HEK293 (cell line): ENCODE results near the gene NPY1R.

ENCODE experiments used
- CTCF ChIA-PET: fragments of 350-600 bp; formaldehyde crosslinking; extraction: SDS; loops from one replicate; lab custom pipeline; 2021; ENCODE audit warnings: antibody characterized with exemption; lab: Yijun Ruan, JAX
- POLR2A ChIA-PET: fragments of 300-600 bp; formaldehyde crosslinking; extraction: SDS; loops from one replicate; lab custom pipeline; 2020; ENCODE audit warnings: antibody characterized with exemption, inconsistent platforms; lab: Yijun Ruan, JAX
- H3K27ac ChIP-seq: fragments of 200-500 bp; sonication (Bioruptor generic); 2 replicates; pipeline ENCODE4 v1.5.1; 2014; ENCODE audit warnings: low read depth, low read length, control low read depth, inconsistent platforms; ENCODE audit errors: extremely low read depth
- H3K36me3 ChIP-seq, 2 experiments: fragments of 200-500 bp in 1 of 2; sonication (Bioruptor generic) in 1 of 2; 1 replicate in 1 of 2; 2 replicates in 1 of 2; pipeline ENCODE4 v1.5.1; 2014 to 2017; ENCODE audit warnings: inconsistent platforms in 2 of 2, low read length in 2 of 2; ENCODE audit not compliant: control insufficient read depth in 2 of 2, insufficient read depth in 1 of 2
- H3K4me1 ChIP-seq: fragments of 200-500 bp; sonication (Bioruptor generic); 2 replicates; pipeline ENCODE4 v1.5.1; 2014; ENCODE audit warnings: mild to moderate bottlenecking, low read length, inconsistent platforms; ENCODE audit not compliant: control insufficient read depth, insufficient read depth
- H3K4me3 ChIP-seq: 2 replicates; pipeline ENCODE4 v1.5.1; 2011; ENCODE audit warnings: low read depth, mild to moderate bottlenecking, control low read depth, low read length, moderate library complexity
- H3K9me3 ChIP-seq: fragments of 200-500 bp; sonication (Bioruptor generic); 2 replicates; pipeline ENCODE4 v1.5.1; 2014; ENCODE audit warnings: low read depth, low read length, inconsistent platforms; ENCODE audit not compliant: control insufficient read depth, insufficient read depth
- FEZF1 ChIP-seq: fragments of 450-650 bp; formaldehyde crosslinking; IDR thresholded peaks from 2 replicates; pipeline ENCODE4 v1.5.1; 2016; ENCODE audit warnings: missing biosample characterization, missing genetic modification characterization
- GLI4 ChIP-seq: fragments of 450-650 bp; formaldehyde crosslinking; IDR thresholded peaks from 2 replicates; pipeline ENCODE4 v1.5.1; 2016; ENCODE audit warnings: missing biosample characterization, missing genetic modification characterization
- MZF1 ChIP-seq: fragments of 450-650 bp; formaldehyde crosslinking; IDR thresholded peaks from 2 replicates; pipeline ENCODE4 v1.5.1; 2017; ENCODE audit warnings: missing biosample characterization, missing genetic modification characterization, borderline replicate concordance
- OSR2 ChIP-seq: fragments of 450-650 bp; formaldehyde crosslinking; IDR thresholded peaks from 2 replicates; pipeline ENCODE4 v1.5.1; 2016; ENCODE audit warnings: missing biosample characterization, missing genetic modification characterization
- SP7 ChIP-seq: fragments of 450-650 bp; formaldehyde crosslinking; IDR thresholded peaks from 2 replicates; pipeline ENCODE4 v1.5.1; 2016; ENCODE audit warnings: missing biosample characterization, missing genetic modification characterization
- TCF7L2 ChIP-seq: IDR thresholded peaks from 2 replicates; pipeline ENCODE4 v1.6.1; 2011; ENCODE audit warnings: low read depth, mild to moderate bottlenecking, inconsistent platforms, low read length, moderate library complexity, borderline replicate concordance
- TRIM28 ChIP-seq: IDR thresholded peaks from 2 replicates; pipeline ENCODE4 v1.6.1; 2011; ENCODE audit warnings: low read length, control low read depth, borderline replicate concordance
- ZBTB20 ChIP-seq: fragments of 450-650 bp; formaldehyde crosslinking; IDR thresholded peaks from 2 replicates; pipeline ENCODE4 v1.5.1; 2016; ENCODE audit warnings: missing biosample characterization, missing genetic modification characterization
- ZNF114 ChIP-seq: fragments of 450-650 bp; formaldehyde crosslinking; IDR thresholded peaks from 2 replicates; pipeline ENCODE4 v1.5.0; 2017; ENCODE audit warnings: missing biosample characterization, missing genetic modification characterization
- ZNF138 ChIP-seq: fragments of 450-650 bp; formaldehyde crosslinking; IDR thresholded peaks from 2 replicates; pipeline ENCODE4 v1.5.1; 2016; ENCODE audit warnings: missing biosample characterization, missing genetic modification characterization, borderline replicate concordance
- ZNF16 ChIP-seq: fragments of 450-650 bp; formaldehyde crosslinking; IDR thresholded peaks from 2 replicates; pipeline ENCODE4 v1.5.1; 2016; ENCODE audit warnings: low read depth, missing biosample characterization, missing genetic modification characterization
- ZNF175 ChIP-seq: fragments of 450-650 bp; formaldehyde crosslinking; IDR thresholded peaks from 2 replicates; pipeline ENCODE4 v1.5.1; 2016; ENCODE audit warnings: missing biosample characterization, missing genetic modification characterization
- ZNF19 ChIP-seq: fragments of 450-650 bp; formaldehyde crosslinking; IDR thresholded peaks from 2 replicates; pipeline ENCODE4; 2016; ENCODE audit warnings: missing biosample characterization, missing genetic modification characterization, low read depth
- ZNF266 ChIP-seq: fragments of 450-650 bp; formaldehyde crosslinking; IDR thresholded peaks from 2 replicates; pipeline ENCODE4 v1.5.1; 2016; ENCODE audit warnings: missing biosample characterization, missing genetic modification characterization, low read depth
- ZNF311 ChIP-seq: fragments of 450-650 bp; formaldehyde crosslinking; IDR thresholded peaks from 2 replicates; pipeline ENCODE4 v1.5.1; 2017; ENCODE audit warnings: missing biosample characterization, missing genetic modification characterization, borderline replicate concordance
- ZNF335 ChIP-seq: fragments of 450-650 bp; formaldehyde crosslinking; conservative IDR thresholded peaks from 2 replicates; pipeline ENCODE4 v1.5.1; 2016; ENCODE audit warnings: missing biosample characterization, missing genetic modification characterization
- ZNF341 ChIP-seq: fragments of 450-650 bp; formaldehyde crosslinking; IDR thresholded peaks from 2 replicates; pipeline ENCODE4; 2016; ENCODE audit warnings: low read depth, missing biosample characterization, missing genetic modification characterization
- ZNF394 ChIP-seq: fragments of 450-650 bp; formaldehyde crosslinking; IDR thresholded peaks from 2 replicates; pipeline ENCODE4 v1.5.1; 2016; ENCODE audit warnings: missing biosample characterization, missing genetic modification characterization, mild to moderate bottlenecking, moderate library complexity, borderline replicate concordance
- ZNF423 ChIP-seq: fragments of 450-650 bp; formaldehyde crosslinking; IDR thresholded peaks from 2 replicates; pipeline ENCODE4 v1.5.1; 2016; ENCODE audit warnings: missing biosample characterization, missing genetic modification characterization
- ZNF48 ChIP-seq: fragments of 450-650 bp; formaldehyde crosslinking; IDR thresholded peaks from 2 replicates; pipeline ENCODE4 v1.5.1; 2016; ENCODE audit warnings: missing biosample characterization, missing genetic modification characterization
- ZNF501 ChIP-seq: fragments of 450-650 bp; formaldehyde crosslinking; IDR thresholded peaks from 2 replicates; pipeline ENCODE4 v1.5.1; 2016; ENCODE audit warnings: missing biosample characterization, missing genetic modification characterization
- ZNF521 ChIP-seq: fragments of 450-650 bp; formaldehyde crosslinking; IDR thresholded peaks from 2 replicates; pipeline ENCODE4 v1.5.1; 2017; ENCODE audit warnings: missing biosample characterization, mild to moderate bottlenecking, missing genetic modification characterization
- ZNF529 ChIP-seq: fragments of 450-650 bp; formaldehyde crosslinking; IDR thresholded peaks from 2 replicates; pipeline ENCODE4 v1.5.1; 2017; ENCODE audit warnings: missing genetic modification characterization, missing biosample characterization; ENCODE audit not compliant: insufficient replicate concordance
- ZNF558 ChIP-seq: fragments of 450-650 bp; formaldehyde crosslinking; IDR thresholded peaks from 2 replicates; pipeline ENCODE4 v1.5.1; 2016; ENCODE audit warnings: missing biosample characterization, missing genetic modification characterization
- ZNF571 ChIP-seq: fragments of 450-650 bp; formaldehyde crosslinking; IDR thresholded peaks from 2 replicates; pipeline ENCODE4 v1.5.0; 2017; ENCODE audit warnings: missing biosample characterization, missing genetic modification characterization
- ZNF660 ChIP-seq: fragments of 450-650 bp; IDR thresholded peaks from 2 replicates; pipeline ENCODE4 v1.5.1; 2018; ENCODE audit warnings: missing biosample characterization, mild to moderate bottlenecking, missing genetic modification characterization
- ZNF677 ChIP-seq: fragments of 450-650 bp; IDR thresholded peaks from 2 replicates; pipeline ENCODE4 v1.5.0; 2018; ENCODE audit warnings: missing biosample characterization, mild to moderate bottlenecking, missing genetic modification characterization, moderate library complexity
- ZNF701 ChIP-seq: fragments of 450-650 bp; formaldehyde crosslinking; IDR thresholded peaks from 2 replicates; pipeline ENCODE4 v1.5.1; 2016; ENCODE audit warnings: missing biosample characterization, missing genetic modification characterization
- ZNF776 ChIP-seq: fragments of 450-650 bp; formaldehyde crosslinking; IDR thresholded peaks from 2 replicates; pipeline ENCODE4 v1.5.0; 2017; ENCODE audit warnings: missing biosample characterization, missing genetic modification characterization, borderline replicate concordance
- ZNF785 ChIP-seq: fragments of 450-650 bp; formaldehyde crosslinking; IDR thresholded peaks from 2 replicates; pipeline ENCODE4 v1.5.1; 2016; ENCODE audit warnings: missing biosample characterization, missing genetic modification characterization
- ZNF843 ChIP-seq: fragments of 450-650 bp; formaldehyde crosslinking; IDR thresholded peaks from 2 replicates; pipeline ENCODE4 v1.5.1; 2016; ENCODE audit warnings: missing biosample characterization, missing genetic modification characterization
- TF ChIP-seq, protein P1 (sequence below): fragments of 450-650 bp; formaldehyde crosslinking; IDR thresholded peaks from 2 replicates; pipeline ENCODE4 v1.5.1; 2016; ENCODE audit warnings: missing biosample characterization, missing genetic modification characterization

The NPY1R gene

DNA sequence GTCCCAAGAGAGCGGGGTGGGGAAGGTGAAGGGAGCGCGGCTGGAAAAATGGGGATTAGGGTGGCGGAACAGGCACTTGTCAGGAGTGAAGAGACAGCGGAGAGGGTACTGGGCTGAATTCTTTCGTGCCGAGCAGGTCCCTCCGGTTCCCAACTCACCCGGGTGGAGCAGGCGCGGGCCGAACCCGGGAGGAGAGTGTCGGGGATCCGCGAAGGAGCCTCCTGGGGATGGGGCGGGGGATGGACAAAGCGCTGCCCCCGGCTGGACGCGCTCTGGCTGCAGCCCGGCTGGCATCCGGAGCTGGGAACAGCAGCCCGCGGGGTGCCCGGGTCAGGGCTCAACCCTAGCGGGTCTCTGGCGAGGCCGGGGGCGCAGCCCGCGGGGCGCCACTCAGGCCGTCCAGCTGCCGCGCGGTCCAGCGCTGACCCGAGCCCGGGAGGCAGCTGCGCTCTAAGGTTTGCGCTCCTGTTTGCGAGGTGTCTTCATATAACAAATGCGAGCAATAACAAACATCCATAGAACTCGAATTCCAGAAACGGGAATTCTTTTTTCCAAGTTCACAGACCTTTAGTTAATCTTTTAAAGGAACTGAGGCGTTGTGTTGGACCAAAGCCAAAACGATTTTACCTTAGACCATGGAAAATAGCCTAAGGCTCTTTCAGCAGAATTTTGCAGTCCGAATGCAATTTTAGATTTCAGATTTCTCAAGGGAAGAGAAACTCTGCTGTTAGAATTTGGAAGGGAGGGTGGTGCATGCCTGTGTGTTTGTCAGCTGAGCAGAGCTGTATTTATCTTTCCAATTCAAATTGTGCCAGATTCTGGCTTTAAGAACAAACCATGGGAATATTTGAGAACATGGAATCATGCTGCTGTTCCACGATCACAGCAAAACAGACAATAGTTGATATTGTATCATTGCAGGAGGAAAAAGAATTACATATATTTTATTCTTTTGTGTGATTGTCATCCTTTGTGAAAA is 12.0 kb upstream of the NPY1R start:
- H3K9me3 ChIP-seq = no peaks in the 10 kb centered on the region
- no peaks in the 10 kb centered on the region for H3K36me3 ChIP-seq
- POLR2A ChIA-PET = no interaction called here
- H3K4me1 ChIP-seq = no peaks in the 10 kb centered on the region; the same call in 1 of the 2 replicates
- no peak overlapping the region for H3K27ac ChIP-seq
- TF ChIP-seq ZBTB20 (tag by site-specific recombination) (0 out of 2 replicates have a peak, but pooled peaks have one; percentile 11), ZNF341 (tag by site-specific recombination) (no peak)
- TF ChIP-seq, all 188 proteins: peak for 1
- H3K4me3 ChIP-seq = peak overlapping the region; percentile 48
- CTCF ChIA-PET = interaction anchor here (0.8 to 1.0 kb wide), 2 partner anchors 11 to 13 kb away, joined by 3 to 4 read pairs; no protein-coding TSS in a partner anchor

DNA sequence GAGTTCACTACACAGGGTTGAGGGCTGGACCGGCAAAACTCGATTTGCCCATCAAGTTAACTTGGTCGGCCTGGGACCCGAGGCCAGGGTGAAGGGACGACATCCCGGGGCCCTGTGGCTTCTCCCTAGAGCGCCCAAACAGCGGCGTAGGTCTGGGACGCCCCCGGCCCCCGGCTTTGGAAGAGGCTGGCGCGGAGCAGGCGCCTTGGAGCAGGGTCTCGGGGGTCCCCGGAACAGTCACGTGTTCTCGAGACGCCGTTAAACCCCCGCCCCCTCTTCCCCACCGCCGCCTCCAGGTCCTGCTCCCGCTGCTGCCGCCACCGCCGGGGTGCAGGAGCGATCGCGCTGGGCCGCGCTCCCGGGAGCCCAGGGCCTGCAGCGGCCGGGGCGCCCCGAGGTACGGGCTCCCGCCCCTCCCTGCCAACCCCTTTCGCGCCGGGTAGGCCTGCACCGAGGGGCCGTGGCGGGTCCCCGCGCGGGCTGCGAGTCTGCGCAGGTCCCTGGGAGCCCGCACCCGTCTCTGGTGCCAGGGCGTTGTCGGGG is 11.3 kb upstream of the NPY1R start, which contains the start of gene NPY5R:
Gene NPY5R (plus strand): TSS at position 289 of the 543 bp plus-strand sequence. CDS start 6,382 bp downstream, outside the sequence.
- POLR2A ChIA-PET = interaction anchor here (0.6 kb wide), 1 partner anchor 15 kb away, joined by 9 read pairs; no protein-coding TSS in a partner anchor
- Histone ChIP-seq H3K27ac (no peak within 1 kb of the TSS), H3K4me1 (no peaks in the 10 kb centered on the region; the same call in 1 of the 2 replicates), H3K36me3 (no peaks in the 10 kb centered on the region), H3K9me3 (no peaks in the 10 kb centered on the region), H3K4me3 (peak within 1 kb of the TSS; percentile 48)
- no peak for TF ChIP-seq ZNF138 (tag by site-specific recombination)
- TF ChIP-seq ZNF843 (tag by site-specific recombination) = no peak
- no peak for TF ChIP-seq ZNF558 (tag by site-specific recombination)
- no peak for TF ChIP-seq ZNF660 (tag by site-specific recombination)
- no peak for TF ChIP-seq ZNF785 (tag by site-specific recombination)
- no peak for TF ChIP-seq ZNF521 (tag by site-specific recombination)
- no peak for TF ChIP-seq ZNF48 (tag by site-specific recombination)
- no peak for TF ChIP-seq ZNF677
- TF ChIP-seq, protein P1, sequence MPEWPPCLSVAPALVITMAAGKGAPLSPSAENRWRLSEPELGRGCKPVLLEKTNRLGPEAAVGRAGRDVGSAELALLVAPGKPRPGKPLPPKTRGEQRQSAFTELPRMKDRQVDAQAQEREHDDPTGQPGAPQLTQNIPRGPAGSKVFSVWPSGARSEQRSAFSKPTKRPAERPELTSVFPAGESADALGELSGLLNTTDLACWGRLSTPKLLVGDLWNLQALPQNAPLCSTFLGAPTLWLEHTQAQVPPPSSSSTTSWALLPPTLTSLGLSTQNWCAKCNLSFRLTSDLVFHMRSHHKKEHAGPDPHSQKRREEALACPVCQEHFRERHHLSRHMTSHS (tag by site-specific recombination) = no peak
- no peak for TF ChIP-seq ZNF423 (tag by site-specific recombination)
- no peak for TF ChIP-seq ZNF341 (tag by site-specific recombination)
- TF ChIP-seq OSR2 (tag by site-specific recombination) = no peak
- no peak for TF ChIP-seq TCF7L2
- no peak for TF ChIP-seq ZNF16 (tag by site-specific recombination)
- no peak for TF ChIP-seq ZNF114
- no peak for TF ChIP-seq ZNF19 (tag by site-specific recombination)
- no peak for TF ChIP-seq FEZF1 (tag by site-specific recombination)
- no peak for TF ChIP-seq SP7 (tag by site-specific recombination)
- CTCF ChIA-PET = interaction anchor here (0.8 to 1.0 kb wide), 2 partner anchors 10 to 12 kb away, joined by 3 to 4 read pairs; no protein-coding TSS in a partner anchor

DNA sequence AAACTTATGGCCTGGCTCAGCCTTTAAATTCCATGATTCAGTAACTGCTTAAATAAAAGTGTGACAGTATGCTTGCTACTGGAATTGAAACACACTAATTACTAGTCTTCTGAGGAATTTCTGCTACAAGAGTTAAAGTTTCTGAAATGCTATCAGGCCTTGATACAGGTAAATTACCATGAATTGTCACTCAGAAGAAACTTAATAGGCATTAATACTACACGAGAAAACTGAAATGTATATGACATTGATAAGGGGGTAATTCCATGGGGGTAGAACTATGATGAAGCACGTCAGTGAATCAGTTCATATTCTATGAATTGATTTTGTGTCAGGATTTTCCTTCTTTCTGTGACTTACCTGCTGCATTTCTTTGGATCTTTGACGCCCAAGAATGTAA is 3.0 kb upstream of the NPY1R start:
- POLR2A ChIA-PET = no interaction called here
- CTCF ChIA-PET = interaction anchor here (0.6 kb wide), 1 partner anchor 228 kb away, joined by 3 read pairs; no protein-coding TSS in a partner anchor
- Histone ChIP-seq H3K4me3 (no peak overlapping the region), H3K36me3 (no peaks in the 10 kb centered on the region), H3K9me3 (no peaks in the 10 kb centered on the region), H3K4me1 (no peaks in the 10 kb centered on the region), H3K27ac (no peak overlapping the region)
- TF ChIP-seq ZNF138 (tag by site-specific recombination) = no peak
- TF ChIP-seq ZNF701 (tag by site-specific recombination) = no peak
- no peak for TF ChIP-seq ZNF266
- no peak for TF ChIP-seq ZBTB20 (tag by site-specific recombination)
- no peak for TF ChIP-seq TRIM28
- TF ChIP-seq MZF1 (tag by site-specific recombination) = no peak
- no peak for TF ChIP-seq ZNF677
- TF ChIP-seq ZNF571 (tag by site-specific recombination) = no peak
- no peak for TF ChIP-seq ZNF501 (tag by site-specific recombination)
- no peak for TF ChIP-seq ZNF529 (tag by site-specific recombination)
- TF ChIP-seq ZNF335 (tag by site-specific recombination) = no peak
- no peak for TF ChIP-seq ZNF776 (tag by site-specific recombination)
- no peak for TF ChIP-seq ZNF175 (tag by site-specific recombination)
- no peak for TF ChIP-seq ZNF311
- no peak for TF ChIP-seq GLI4 (tag by site-specific recombination)
- no peak for TF ChIP-seq ZNF394 (tag by site-specific recombination)
